ENCODE measurements around the gene CAPN10. TPM values are rescaled to one million over a fixed set of nuclear protein-coding genes. Genes with fewer than 3 reads are reported as not detected.

The CAPN10 gene
- total RNA-seq, 1 donor from 2014 or later: 67.2 TPM

- no peak overlapping the region for H3K4me3 Mint-ChIP-seq (ENCODE audit: low read depth)
- H3K9me3 Mint-ChIP-seq (ENCODE audit: low read depth): no peaks in the 10 kb centered on the region
- DNase-seq (ENCODE audit: low spot score, unreplicated experiment): no peak
- H3K4me1 Mint-ChIP-seq (ENCODE audit: low read depth): peaks cover under 1% of the 10 kb centered on the region
- H3K27me3 Mint-ChIP-seq: no peaks in the 10 kb centered on the region
- peaks cover 1% of the 10 kb centered on the region for H3K36me3 Mint-ChIP-seq (ENCODE audit: insufficient read depth)
- TF ChIP-seq CTCF (IDR thresholded peaks at IDR 0.05; ENCODE audit: unreplicated experiment): no peak
- no peak overlapping the region for H3K27ac Mint-ChIP-seq
Observed at GRCh38 chr2:240574386-240575100, 12.0 kb upstream of the CAPN10 start.

- H3K36me3 Mint-ChIP-seq (ENCODE audit: insufficient read depth): peaks cover 1% of the 10 kb centered on the region
- no peaks in the 10 kb centered on the region for H3K27me3 Mint-ChIP-seq
- no peak for DNase-seq (ENCODE audit: low spot score, unreplicated experiment)
- no peak overlapping the region for H3K4me3 Mint-ChIP-seq (ENCODE audit: low read depth)
- H3K9me3 Mint-ChIP-seq (ENCODE audit: low read depth): no peaks in the 10 kb centered on the region
- no peak overlapping the region for H3K27ac Mint-ChIP-seq
- no peak for TF ChIP-seq CTCF (IDR thresholded peaks at IDR 0.05; ENCODE audit: unreplicated experiment)
- peaks cover 3% of the 10 kb centered on the region for H3K4me1 Mint-ChIP-seq (ENCODE audit: low read depth)
Observed at GRCh38 chr2:240575101-240575965, 11.2 kb upstream of the CAPN10 start.

- H3K27ac Mint-ChIP-seq: no peak overlapping the region
- peaks cover 3% of the 10 kb centered on the region for H3K4me1 Mint-ChIP-seq (ENCODE audit: low read depth)
- H3K4me3 Mint-ChIP-seq (ENCODE audit: low read depth): no peak overlapping the region
- H3K27me3 Mint-ChIP-seq: no peaks in the 10 kb centered on the region
- H3K9me3 Mint-ChIP-seq (ENCODE audit: low read depth): no peaks in the 10 kb centered on the region
- TF ChIP-seq CTCF (IDR thresholded peaks at IDR 0.05; ENCODE audit: unreplicated experiment): no peak
- peaks cover 3% of the 10 kb centered on the region for H3K36me3 Mint-ChIP-seq (ENCODE audit: insufficient read depth)
- no peak for DNase-seq (ENCODE audit: low spot score, unreplicated experiment)
Observed at GRCh38 chr2:240576036-240576435, 10.5 kb upstream of the CAPN10 start.

- Mint-ChIP-seq H3K27ac (no peak overlapping the region), H3K36me3 (ENCODE audit: insufficient read depth) (peaks cover 4% of the 10 kb centered on the region), H3K4me3 (ENCODE audit: low read depth) (no peak overlapping the region), H3K27me3 (no peaks in the 10 kb centered on the region), H3K4me1 (ENCODE audit: low read depth) (peaks cover 3% of the 10 kb centered on the region), H3K9me3 (ENCODE audit: low read depth) (no peaks in the 10 kb centered on the region)
- TF ChIP-seq CTCF (IDR thresholded peaks at IDR 0.05; ENCODE audit: unreplicated experiment): no peak
- no peak for DNase-seq (ENCODE audit: low spot score, unreplicated experiment)
Observed at GRCh38 chr2:240576436-240577205, 9.9 kb upstream of the CAPN10 start.
